Neural progenitor cell (in vitro differentiated cells): ENCODE data around the gene KIR3DL3. TPM values are rescaled to one million over a fixed set of nuclear protein-coding genes. Genes with fewer than 3 reads are reported as not detected.
"Not testable (repeated sequence)": the region's sequence is repeated elsewhere in the genome, so short reads cannot be mapped to it uniquely, and the experiment has no call there.

Experiments used
- DNase-seq: peaks from one replicate; pipeline ENCODE4 v3.0.0-alpha.2; 2016; ENCODE audit warnings: low spot score
- H2AFZ ChIP-seq: fragments of 200-600 bp; sonication (generic); replicated peaks from 2 replicates; pipeline ENCODE4 v1.6.1; 2016; ENCODE audit warnings: antibody characterized with exemption
- H3F3A ChIP-seq: fragments of 200-600 bp; sonication (generic); 2 replicates; pipeline ENCODE4 v1.6.1; 2016; ENCODE audit warnings: antibody characterized with exemption, low read depth
- H3K27ac ChIP-seq: fragments of 200-600 bp; sonication (generic); 2 replicates; pipeline ENCODE4 v1.5.1; 2016; ENCODE audit warnings: mild to moderate bottlenecking
- H3K27me3 ChIP-seq: fragments of 200-600 bp; sonication (generic); 2 replicates; pipeline ENCODE4 v1.6.1; 2016; ENCODE audit warnings: mild to moderate bottlenecking, moderate library complexity
- H3K36me3 ChIP-seq: fragments of 200-600 bp; sonication (generic); 2 replicates; pipeline ENCODE4 v1.5.1; 2016
- H3K4me1 ChIP-seq: fragments of 200-600 bp; sonication (generic); 2 replicates; pipeline ENCODE4 v1.6.1; 2016; ENCODE audit warnings: mixed run types
- H3K4me2 ChIP-seq: fragments of 200-600 bp; sonication (generic); 2 replicates; pipeline ENCODE4 v1.6.1; 2016
- H3K4me3 ChIP-seq: fragments of 200-600 bp; sonication (generic); 2 replicates; pipeline ENCODE4 v1.5.1; 2016
- H3K79me2 ChIP-seq: fragments of 200-600 bp; sonication (generic); 2 replicates; pipeline ENCODE4 v1.6.1; 2016; ENCODE audit warnings: low read depth
- H3K9ac ChIP-seq: fragments of 200-600 bp; sonication (generic); 2 replicates; pipeline ENCODE4 v1.6.1; 2016
- H3K9me3 ChIP-seq: fragments of 200-600 bp; sonication (generic); 2 replicates; pipeline ENCODE4 v1.5.1; 2016; ENCODE audit warnings: low read depth
- H4K20me1 ChIP-seq: fragments of 200-600 bp; sonication (generic); 2 replicates; pipeline ENCODE4 v1.6.1; 2016; ENCODE audit warnings: low read depth
- H3K27ac Mint-ChIP-seq: 3 replicates; pipeline ENCODE4 v1.8.0; 2021; ENCODE audit warnings: mixed read lengths
- H3K27me3 Mint-ChIP-seq: 2 replicates; pipeline ENCODE4 v1.8.0; 2022; ENCODE audit warnings: low read depth, mild to moderate bottlenecking, inconsistent platforms, moderate library complexity, mixed read lengths; ENCODE audit not compliant: insufficient read depth
- H3K36me3 Mint-ChIP-seq: 3 replicates; pipeline ENCODE4 v1.8.0; 2021; ENCODE audit warnings: mixed read lengths
- H3K4me1 Mint-ChIP-seq: 3 replicates; pipeline ENCODE4 v1.8.0; 2021; ENCODE audit warnings: mixed read lengths
- H3K4me3 Mint-ChIP-seq: 3 replicates; pipeline ENCODE4 v1.8.0; 2021; ENCODE audit warnings: mild to moderate bottlenecking, moderate library complexity, mixed read lengths
- H3K9me3 Mint-ChIP-seq: 3 replicates; pipeline ENCODE4 v1.8.0; 2020; ENCODE audit warnings: mixed read lengths
- CTCF ChIP-seq: fragments of 200-600 bp; sonication (generic); IDR thresholded peaks from 2 replicates; pipeline ENCODE4 v1.5.1; 2017; ENCODE audit warnings: antibody characterized with exemption, mild to moderate bottlenecking
- EZH2 ChIP-seq: fragments of 200-600 bp; sonication (generic); IDR thresholded peaks from 2 replicates; pipeline ENCODE4 v1.6.1; 2017; ENCODE audit warnings: antibody characterized with exemption, mild to moderate bottlenecking, moderate library complexity
- EZH2phosphoT487 ChIP-seq: fragments of 200-600 bp; sonication (generic); IDR thresholded peaks from 2 replicates; pipeline ENCODE4 v1.6.1; 2017; ENCODE audit warnings: antibody characterized with exemption
- total RNA-seq: library from RNA; depleted of rRNA; stranded (reverse); fragments of >200 nt; gene quantifications from 2 replicates; pipeline ENCODE4 v1.2.3, GENCODE V29; 2015; ENCODE audit warnings: low replicate concordance

Gene KIR3DL3
- not detected in 2 replicates for total RNA-seq

- Histone ChIP-seq H3K4me2 (no peak within 1 kb of the TSS), H3K27ac (no peak within 1 kb of the TSS), H3K36me3 (no peaks in the 10 kb centered on the region), H2AFZ (no peak within 1 kb of the TSS), H3K9me3 (peaks cover 18% of the 10 kb centered on the region), H4K20me1 (no peaks in the 10 kb centered on the region), H3K9ac (no peak within 1 kb of the TSS), H3K79me2 (no peaks in the 10 kb centered on the region), H3K27me3 (no peaks in the 10 kb centered on the region), H3K4me3 (no peak within 1 kb of the TSS), H3K4me1 (no peaks in the 10 kb centered on the region), H3F3A (no peaks in the 10 kb centered on the region)
- H3K4me1 Mint-ChIP-seq: no peaks in the 10 kb centered on the region
- peaks cover 3% of the 10 kb centered on the region for H3K27me3 Mint-ChIP-seq
- H3K9me3 Mint-ChIP-seq: peaks cover 59% of the 10 kb centered on the region
- H3K36me3 Mint-ChIP-seq: no peaks in the 10 kb centered on the region
- DNase-seq: no peak
- TF ChIP-seq EZH2phosphoT487 (no peak), CTCF (no peak), EZH2 (no peak)
- no peak within 1 kb of the TSS for H3K27ac Mint-ChIP-seq
- no peak within 1 kb of the TSS for H3K4me3 Mint-ChIP-seq
Observed at GRCh38 chr19:54724142-54724541, at the start of gene KIR3DL3. KIR3DL3 (plus strand) TSS chr19:54724442; CDS start chr19:54724497, 55 bp downstream.

GRCh38 chr19:54676210-54676834, 47.9 kb upstream of the KIR3DL3 start:
- not testable (repeated sequence) for H3K4me2 ChIP-seq, H3K27ac Mint-ChIP-seq, H2AFZ ChIP-seq, H3F3A ChIP-seq, H3K9ac ChIP-seq, H3K4me1 ChIP-seq, H3K4me3 Mint-ChIP-seq, H3K36me3 ChIP-seq, H3K27ac ChIP-seq, H3K4me1 Mint-ChIP-seq, H3K9me3 Mint-ChIP-seq, H4K20me1 ChIP-seq, H3K27me3 Mint-ChIP-seq, H3K4me3 ChIP-seq, H3K79me2 ChIP-seq, H3K27me3 ChIP-seq, H3K36me3 Mint-ChIP-seq, H3K9me3 ChIP-seq
- peak; percentile 35 for DNase-seq
- TF ChIP-seq CTCF: peak; percentile 68

- Mint-ChIP-seq H3K27me3 (no peaks in the 10 kb centered on the region), H3K9me3 (peaks cover 5% of the 10 kb centered on the region)
Observed at GRCh38 chr19:54677217-54677616, 47.0 kb upstream of the KIR3DL3 start.

GRCh38 chr19:54681596-54681995, 42.6 kb upstream of the KIR3DL3 start:
- H3K9ac ChIP-seq, H3K4me3 Mint-ChIP-seq, H3K79me2 ChIP-seq, H4K20me1 ChIP-seq, H3K9me3 Mint-ChIP-seq, H2AFZ ChIP-seq, H3K36me3 ChIP-seq, H3K9me3 ChIP-seq, H3K27me3 ChIP-seq, H3K27ac ChIP-seq, H3K4me3 ChIP-seq, H3F3A ChIP-seq, H3K4me1 ChIP-seq, H3K4me1 Mint-ChIP-seq, H3K27me3 Mint-ChIP-seq, DNase-seq, H3K36me3 Mint-ChIP-seq, H3K27ac Mint-ChIP-seq, H3K4me2 ChIP-seq: not testable (repeated sequence)

More at GRCh38 chr19:54677217-54677616, 47.0 kb upstream of the KIR3DL3 start:
- Histone ChIP-seq H3K4me2 (no peak overlapping the region), H3K4me3 (no peak overlapping the region), H3K27ac (no peak overlapping the region), H3K9me3 (peaks cover 9% of the 10 kb centered on the region), H3F3A (no peaks in the 10 kb centered on the region), H3K79me2 (no peaks in the 10 kb centered on the region), H3K27me3 (no peaks in the 10 kb centered on the region), H3K4me1 (no peaks in the 10 kb centered on the region), H2AFZ (no peak overlapping the region), H4K20me1 (no peaks in the 10 kb centered on the region), H3K9ac (no peak overlapping the region), H3K36me3 (no peaks in the 10 kb centered on the region)
- no peak overlapping the region for H3K4me3 Mint-ChIP-seq
- H3K4me1 Mint-ChIP-seq: no peaks in the 10 kb centered on the region
- no peak overlapping the region for H3K27ac Mint-ChIP-seq
- no peaks in the 10 kb centered on the region for H3K36me3 Mint-ChIP-seq
- DNase-seq: no peak
- no peak for TF ChIP-seq EZH2
- TF ChIP-seq EZH2phosphoT487: no peak
- no peak for TF ChIP-seq CTCF
